H9 (cell line): ENCODE measurements around the gene ABCC3. TPM values are rescaled to one million over a fixed set of nuclear protein-coding genes. Genes with fewer than 3 reads are reported as not detected.

Experiments used
- DNase-seq: peaks from one replicate; pipeline ENCODE4 v3.0.0-alpha.2; 2017
- H2AFZ ChIP-seq: one replicate; pipeline ENCODE4 v1.6.1; 2013; ENCODE audit warnings: mild to moderate bottlenecking, low read length, control low read depth, moderate library complexity
- H2AK5ac ChIP-seq: 2 replicates; pipeline ENCODE4 v1.6.1; 2013; ENCODE audit warnings: low read length, control low read depth, mixed read lengths; ENCODE audit not compliant: insufficient read length
- H2BK120ac ChIP-seq: one replicate; pipeline ENCODE4 v1.6.1; 2013; ENCODE audit warnings: low read depth, mild to moderate bottlenecking, low read length, control low read depth, inconsistent platforms; ENCODE audit not compliant: poor library complexity, severe bottlenecking
- H2BK12ac ChIP-seq: 2 replicates; pipeline ENCODE4 v1.6.1; 2013; ENCODE audit warnings: low read length, control low read depth, mixed read lengths, low read depth; ENCODE audit not compliant: insufficient read length
- H2BK15ac ChIP-seq: 2 replicates; pipeline ENCODE4 v1.6.1; 2013; ENCODE audit warnings: low read depth, low read length, control low read depth
- H2BK20ac ChIP-seq: one replicate; pipeline ENCODE4 v1.6.1; 2013; ENCODE audit warnings: low read depth, mild to moderate bottlenecking, low read length, control low read depth, inconsistent platforms; ENCODE audit not compliant: poor library complexity, severe bottlenecking
- H2BK5ac ChIP-seq: 2 replicates; pipeline ENCODE4 v1.6.1; 2013; ENCODE audit warnings: low read length, control low read depth, mixed read lengths; ENCODE audit not compliant: insufficient read length
- H3K14ac ChIP-seq: 2 replicates; pipeline ENCODE4 v1.6.1; 2013; ENCODE audit warnings: low read length, control low read depth; ENCODE audit not compliant: insufficient read depth
- H3K18ac ChIP-seq: 2 replicates; pipeline ENCODE4 v1.6.1; 2013; ENCODE audit warnings: low read depth, mild to moderate bottlenecking, mixed read lengths, low read length, control low read depth; ENCODE audit not compliant: insufficient read length
- H3K23ac ChIP-seq: 2 replicates; pipeline ENCODE4 v1.6.1; 2013; ENCODE audit warnings: low read length, control low read depth, mixed read lengths, low read depth; ENCODE audit not compliant: insufficient read length
- H3K23me2 ChIP-seq: 2 replicates; pipeline ENCODE4 v1.6.1; 2013; ENCODE audit warnings: low read depth, mild to moderate bottlenecking, mixed read lengths, low read length, control low read depth; ENCODE audit not compliant: insufficient read length, poor library complexity, severe bottlenecking
- H3K27ac ChIP-seq: 2 replicates; pipeline ENCODE4 v1.5.1; 2013; ENCODE audit warnings: low read length, control low read depth, mixed read lengths, low read depth; ENCODE audit not compliant: insufficient read length
- H3K27me3 ChIP-seq: 2 replicates; pipeline ENCODE4 v1.6.1; 2013; ENCODE audit warnings: low read length, control low read depth, inconsistent platforms; ENCODE audit not compliant: insufficient read depth
- H3K4ac ChIP-seq: 2 replicates; pipeline ENCODE4 v1.6.1; 2013; ENCODE audit warnings: low read depth, mild to moderate bottlenecking, control low read depth, inconsistent platforms, low read length, moderate library complexity
- H3K4me1 ChIP-seq: 2 replicates; pipeline ENCODE4 v1.6.1; 2013; ENCODE audit warnings: low read length, control low read depth, inconsistent platforms; ENCODE audit not compliant: insufficient read depth
- H3K4me2 ChIP-seq: 2 replicates; pipeline ENCODE4 v1.6.1; 2013; ENCODE audit warnings: low read length, control low read depth, mixed read lengths; ENCODE audit not compliant: insufficient read length, insufficient read depth
- H3K56ac ChIP-seq: 2 replicates; pipeline ENCODE4 v1.6.1; 2013; ENCODE audit warnings: low read depth, mild to moderate bottlenecking, mixed read lengths, low read length, control low read depth; ENCODE audit not compliant: insufficient read length
- H3K79me1 ChIP-seq: 2 replicates; pipeline ENCODE4 v1.6.1; 2013; ENCODE audit warnings: low read depth, mild to moderate bottlenecking, moderate library complexity, low read length, control low read depth, inconsistent platforms; ENCODE audit not compliant: insufficient read depth, poor library complexity, severe bottlenecking
- H3K79me2 ChIP-seq: 2 replicates; pipeline ENCODE4 v1.6.1; 2013; ENCODE audit warnings: low read length, control low read depth, inconsistent platforms; ENCODE audit not compliant: insufficient read depth
- H3K9ac ChIP-seq: 2 replicates; pipeline ENCODE4 v1.6.1; 2013; ENCODE audit warnings: low read length, control low read depth, mixed read lengths; ENCODE audit not compliant: insufficient read length; ENCODE audit errors: extremely low read depth
- H3K9me3 ChIP-seq: one replicate; pipeline ENCODE4 v1.6.1; 2013; ENCODE audit warnings: low read depth, low read length, inconsistent platforms; ENCODE audit not compliant: control insufficient read depth
- H3T11ph ChIP-seq: one replicate; pipeline ENCODE4 v1.6.1; 2013; ENCODE audit warnings: mild to moderate bottlenecking, low read length, control low read depth, inconsistent platforms
- H4K20me1 ChIP-seq: one replicate; pipeline ENCODE4 v1.6.1; 2013; ENCODE audit not compliant: control insufficient read depth, insufficient read length, insufficient read depth
- H4K5ac ChIP-seq: 2 replicates; pipeline ENCODE4 v1.6.1; 2013; ENCODE audit warnings: low read depth, mild to moderate bottlenecking, mixed read lengths, low read length, control low read depth; ENCODE audit not compliant: insufficient read length
- H4K8ac ChIP-seq: replicated peaks from 2 replicates; pipeline ENCODE4 v1.6.1; 2013; ENCODE audit warnings: low read length, control low read depth, mixed read lengths, low read depth; ENCODE audit not compliant: insufficient read length
- H4K91ac ChIP-seq: 2 replicates; pipeline ENCODE4 v1.6.1; 2013; ENCODE audit warnings: low read depth, mild to moderate bottlenecking, moderate library complexity, mixed read lengths, low read length, control low read depth; ENCODE audit not compliant: insufficient read length
- H3K27ac Mint-ChIP-seq, 3 experiments: 2 replicates in 2 of 3; 3 replicates in 1 of 3; pipeline ENCODE4 v1.8.0; 2020 to 2021; ENCODE audit warnings: mixed read lengths in 3 of 3, mild to moderate bottlenecking in 1 of 3, moderate library complexity in 1 of 3
- H3K27me3 Mint-ChIP-seq: 2 replicates; pipeline ENCODE4 v1.8.0; 2021; ENCODE audit warnings: low read depth, mild to moderate bottlenecking, moderate library complexity, mixed read lengths
- H3K36me3 Mint-ChIP-seq, 3 experiments: 2 replicates in 2 of 3; 3 replicates in 1 of 3; pipeline ENCODE4 v1.8.0; 2020 to 2021; ENCODE audit warnings: low read depth in 3 of 3, mixed read lengths in 3 of 3; ENCODE audit not compliant: insufficient read depth in 1 of 3
- H3K4me1 Mint-ChIP-seq, 2 experiments: 2 replicates each; pipeline ENCODE4 v1.8.0; 2020; ENCODE audit warnings: mixed read lengths in 2 of 2
- H3K4me3 Mint-ChIP-seq, 2 experiments: 2 replicates in 1 of 2; 3 replicates in 1 of 2; pipeline ENCODE4 v1.8.0; 2020 to 2021; ENCODE audit warnings: mild to moderate bottlenecking in 2 of 2, mixed read lengths in 2 of 2, moderate library complexity in 1 of 2
- H3K9me3 Mint-ChIP-seq, 2 experiments: 2 replicates in 1 of 2; 3 replicates in 1 of 2; pipeline ENCODE4 v1.8.0; 2020; ENCODE audit warnings: mild to moderate bottlenecking in 2 of 2, mixed read lengths in 2 of 2, moderate library complexity in 1 of 2
- WGBS: extraction: QIAGEN DNeasy Blood & Tissue Kit; methylation state at CpG from one replicate; pipeline ENCODE4 v1.1.7; 2013; ENCODE audit warnings: missing lambda C conversion rate, low lambda C conversion rate, mixed read lengths; ENCODE audit not compliant: insufficient read length; ENCODE audit errors: extremely low coverage; 5-methylcytosine and 5-hydroxymethylcytosine counted together
- total RNA-seq: library from RNA; stranded (reverse); gene quantifications from 2 replicates; pipeline ENCODE4 v1.2.1, GENCODE V29; 2021
- TF ChIP-seq, protein P1 (sequence below): fragments of 200-600 bp; sonication (generic); conservative IDR thresholded peaks from 3 replicates; pipeline ENCODE4 v1.8.0; 2021; ENCODE audit warnings: antibody characterized with exemption, mild to moderate bottlenecking

Gene ABCC3
- total RNA-seq, 1 experiment from 2014 or later: 0.31 TPM

- no peak overlapping the region for H4K91ac ChIP-seq
- Mint-ChIP-seq H3K4me1 (no peaks in the 10 kb centered on the region), H3K4me3 (no peak overlapping the region), H3K9me3 (no peaks in the 10 kb centered on the region), H3K27me3 (no peaks in the 10 kb centered on the region), H3K27ac (no peak overlapping the region), H3K36me3 (peaks cover 27 to 81% (median 74%) of the 10 kb centered on the region in 3 experiments; a peak in 6 of 7 replicates)
- no peak overlapping the region for H2BK15ac ChIP-seq
- TF ChIP-seq, protein P1, sequence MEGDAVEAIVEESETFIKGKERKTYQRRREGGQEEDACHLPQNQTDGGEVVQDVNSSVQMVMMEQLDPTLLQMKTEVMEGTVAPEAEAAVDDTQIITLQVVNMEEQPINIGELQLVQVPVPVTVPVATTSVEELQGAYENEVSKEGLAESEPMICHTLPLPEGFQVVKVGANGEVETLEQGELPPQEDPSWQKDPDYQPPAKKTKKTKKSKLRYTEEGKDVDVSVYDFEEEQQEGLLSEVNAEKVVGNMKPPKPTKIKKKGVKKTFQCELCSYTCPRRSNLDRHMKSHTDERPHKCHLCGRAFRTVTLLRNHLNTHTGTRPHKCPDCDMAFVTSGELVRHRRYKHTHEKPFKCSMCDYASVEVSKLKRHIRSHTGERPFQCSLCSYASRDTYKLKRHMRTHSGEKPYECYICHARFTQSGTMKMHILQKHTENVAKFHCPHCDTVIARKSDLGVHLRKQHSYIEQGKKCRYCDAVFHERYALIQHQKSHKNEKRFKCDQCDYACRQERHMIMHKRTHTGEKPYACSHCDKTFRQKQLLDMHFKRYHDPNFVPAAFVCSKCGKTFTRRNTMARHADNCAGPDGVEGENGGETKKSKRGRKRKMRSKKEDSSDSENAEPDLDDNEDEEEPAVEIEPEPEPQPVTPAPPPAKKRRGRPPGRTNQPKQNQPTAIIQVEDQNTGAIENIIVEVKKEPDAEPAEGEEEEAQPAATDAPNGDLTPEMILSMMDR: no peak
- H3K23me2 ChIP-seq: no peaks in the 10 kb centered on the region
- DNase-seq: no peak
- H3T11ph ChIP-seq: no peak overlapping the region
- no peak overlapping the region for H2BK5ac ChIP-seq
- no peak overlapping the region for H2AFZ ChIP-seq
- no peak overlapping the region for H2BK20ac ChIP-seq
- H3K14ac ChIP-seq: no peak overlapping the region
- no peak overlapping the region for H4K8ac ChIP-seq
- H3K4me2 ChIP-seq: no peak overlapping the region
- H3K79me2 ChIP-seq: no peaks in the 10 kb centered on the region
- no peak overlapping the region for H3K23ac ChIP-seq
- no peaks in the 10 kb centered on the region for H3K9me3 ChIP-seq
- H3K9ac ChIP-seq: no peak overlapping the region
- no peak overlapping the region for H3K18ac ChIP-seq
- H2BK12ac ChIP-seq: no peak overlapping the region
- H3K27ac ChIP-seq: no peak overlapping the region
- no peak overlapping the region for H3K4ac ChIP-seq
- no CpG with 5 or more reads among the region's 3 CpGs for WGBS
- H3K4me1 ChIP-seq: no peaks in the 10 kb centered on the region
- H2AK5ac ChIP-seq: no peak overlapping the region
- H4K20me1 ChIP-seq: no peaks in the 10 kb centered on the region
- H2BK120ac ChIP-seq: no peak overlapping the region
- no peak overlapping the region for H4K5ac ChIP-seq
- no peak overlapping the region for H3K56ac ChIP-seq
- H3K79me1 ChIP-seq: no peaks in the 10 kb centered on the region
- no peaks in the 10 kb centered on the region for H3K27me3 ChIP-seq
Measured at GRCh38 chr17:50697062-50697461, 62.4 kb downstream of the ABCC3 start.
